ENCODE data around the gene CNOT8. TPM values are rescaled to one million over a fixed set of nuclear protein-coding genes. Genes with fewer than 3 reads are reported as not detected.

The CNOT8 gene
- total RNA-seq: 10 to 100 TPM; 25.6 to 40.6 (median 30.5) TPM

- ATAC-seq (peak; percentile 79 to 80), DNase-seq (peak; percentile 97 to 98)
- intact Hi-C loops (cut with DNase I; ENCODE audit: low total_unique reads) (loop anchor here (1.0 to 10.0 kb wide), 5 partner anchors 80 to 1736 kb away; partner anchors contain the start of genes GEMIN5 and LARP1), in situ Hi-C loops (cut with MboI; ENCODE audit: low sequenced_read_pairs in 4 of 4) (no loop called here)
- H3K9me3 ChIP-seq: no peaks in the 10 kb centered on the region
- no peaks in the 10 kb centered on the region for H3K36me3 ChIP-seq
- H3K4me1 ChIP-seq: peaks cover 39 to 41% of the 10 kb centered on the region in 2 donors
- H3K4me3 ChIP-seq: peak within 1 kb of the TSS; percentile 74 to 98 (median 92)
- no peaks in the 10 kb centered on the region for H3K27me3 ChIP-seq
- TF ChIP-seq POLR2A (IDR thresholded peaks at IDR 0.05): peak; percentile 92 to 96
- no peak for TF ChIP-seq CTCF (IDR thresholded peaks at IDR 0.05 in 4 of 5, conservative IDR thresholded peaks at IDR 0.05 in 1 of 5)
- peak within 1 kb of the TSS; percentile 95 to 97 (median 97) for H3K27ac ChIP-seq
These were observed at the start of gene CNOT8 for GRCh38 chr5:154858297-154858971. CNOT8 (plus strand) TSS chr5:154858627; CDS start chr5:154863279, 4,652 bp downstream.

DNA sequence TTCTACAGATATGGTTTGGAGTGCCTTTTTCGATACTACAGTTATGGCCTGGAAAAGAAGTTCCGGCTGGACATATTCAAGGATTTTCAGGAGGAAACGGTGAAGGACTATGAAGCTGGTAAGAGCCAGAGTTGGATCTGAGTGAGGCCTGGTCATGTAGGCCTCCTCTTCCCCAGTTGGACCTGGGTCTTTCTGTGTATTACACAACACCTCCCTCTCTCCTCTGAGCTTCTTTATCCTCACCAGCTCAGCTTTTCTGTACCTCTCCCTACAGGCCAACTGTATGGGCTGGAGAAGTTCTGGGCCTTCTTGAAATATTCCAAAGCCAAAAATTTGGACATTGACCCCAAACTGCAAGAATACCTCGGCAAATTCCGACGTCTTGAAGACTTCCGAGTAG is 47.2 kb upstream of the CNOT8 start:
- H3K9me3 ChIP-seq: no peaks in the 10 kb centered on the region
- H3K4me3 ChIP-seq: no peak overlapping the region
- in situ Hi-C loops (cut with MboI; ENCODE audit: low sequenced_read_pairs in 4 of 4): loop anchor here in 3 of 4 donors (5.0 kb wide), 3 partner anchors 154 to 164 kb away; no protein-coding TSS in a partner anchor
- H3K27me3 ChIP-seq: no peaks in the 10 kb centered on the region
- intact Hi-C loops (cut with DNase I; ENCODE audit: low total_unique reads): loop anchor here (1.0 kb wide), 1 partner anchor 161 kb away; no protein-coding TSS in a partner anchor
- no peaks in the 10 kb centered on the region for H3K4me1 ChIP-seq
- DNase-seq (no peak), ATAC-seq (no peak)
- peaks cover 0 to 94% of the 10 kb centered on the region in 2 donors for H3K36me3 ChIP-seq
- TF ChIP-seq CTCF (IDR thresholded peaks at IDR 0.05 in 4 of 5, conservative IDR thresholded peaks at IDR 0.05 in 1 of 5): no peak
- no peak for TF ChIP-seq POLR2A (IDR thresholded peaks at IDR 0.05)
- peak overlapping the region; percentile 2 to 29 (median 20) for H3K27ac ChIP-seq

GRCh38 chr5:154811653-154812465 is 46.6 kb upstream of the CNOT8 start:
- peak overlapping the region; percentile 2 to 29 (median 20) for H3K27ac ChIP-seq
- intact Hi-C loops (cut with DNase I; ENCODE audit: low total_unique reads): loop anchor here (1.0 kb wide), 1 partner anchor 162 kb away; no protein-coding TSS in a partner anchor
- H3K36me3 ChIP-seq: peaks cover 0 to 94% of the 10 kb centered on the region in 2 donors

GRCh38 chr5:154813158-154813557 is 45.3 kb upstream of the CNOT8 start:
- no peak for ATAC-seq
- intact Hi-C loops (cut with DNase I; ENCODE audit: low total_unique reads) (no loop called here), in situ Hi-C loops (cut with MboI; ENCODE audit: low sequenced_read_pairs in 4 of 4) (loop anchor here in 3 of 4 donors (5.0 kb wide), 3 partner anchors 156 to 166 kb away; no protein-coding TSS in a partner anchor)
- H3K36me3 ChIP-seq: peaks cover 0 to 87% of the 10 kb centered on the region in 2 donors
- TF ChIP-seq POLR2A (IDR thresholded peaks at IDR 0.05): no peak
- TF ChIP-seq CTCF (IDR thresholded peaks at IDR 0.05 in 4 of 5, conservative IDR thresholded peaks at IDR 0.05 in 1 of 5): no peak
- no peaks in the 10 kb centered on the region for H3K9me3 ChIP-seq
- no peak overlapping the region for H3K27ac ChIP-seq
- no peaks in the 10 kb centered on the region for H3K27me3 ChIP-seq
- no peak for DNase-seq
- H3K4me1 ChIP-seq: no peaks in the 10 kb centered on the region
- no peak overlapping the region for H3K4me3 ChIP-seq

More at GRCh38 chr5:154811653-154812465, 46.6 kb upstream of the CNOT8 start:
- no peaks in the 10 kb centered on the region for H3K9me3 ChIP-seq
- ATAC-seq (peak; percentile 49 to 72), DNase-seq (peak; percentile 24 to 53)
- TF ChIP-seq POLR2A (IDR thresholded peaks at IDR 0.05): no peak
- TF ChIP-seq CTCF (IDR thresholded peaks at IDR 0.05 in 4 of 5, conservative IDR thresholded peaks at IDR 0.05 in 1 of 5): peak; percentile 84 to 93 (median 89)
- in situ Hi-C loops (cut with MboI; ENCODE audit: low sequenced_read_pairs in 4 of 4): loop anchor here in 3 of 4 donors (5.0 kb wide), 3 partner anchors 155 to 165 kb away; no protein-coding TSS in a partner anchor
- H3K4me3 ChIP-seq: no peak overlapping the region
- H3K4me1 ChIP-seq: no peaks in the 10 kb centered on the region
- H3K27me3 ChIP-seq: no peaks in the 10 kb centered on the region
